CD4-positive, alpha-beta T cell treated with Interferon gamma for 1 hour (primary cell): ENCODE results near the gene DISC1.

ENCODE experiments used
- DNase-seq: peaks from one replicate; pipeline ENCODE4 v3.0.0-alpha.2; 2020

The DISC1 gene

GRCh38 chr1:231972111-231972445, 345.5 kb downstream of the DISC1 start:
- no peak for DNase-seq

GRCh38 chr1:231973830-231974229, 347.2 kb downstream of the DISC1 start:
- DNase-seq, result no peak

GRCh38 chr1:231976231-231976630, 349.6 kb downstream of the DISC1 start:
- no peak for DNase-seq

GRCh38 chr1:231981675-231982074, 355.1 kb downstream of the DISC1 start:
- no peak for DNase-seq

GRCh38 chr1:231982871-231983587, 356.4 kb downstream of the DISC1 start:
- DNase-seq, result no peak

GRCh38 chr1:231983588-231984193, 357.1 kb downstream of the DISC1 start:
- no peak for DNase-seq

GRCh38 chr1:231985296-231986023, 358.9 kb downstream of the DISC1 start:
- no peak for DNase-seq

- no peak for DNase-seq
These were observed 360.2 kb downstream of the DISC1 start for GRCh38 chr1:231986631-231987336.

GRCh38 chr1:231990388-231990787, 363.8 kb downstream of the DISC1 start:
- DNase-seq, result no peak

GRCh38 chr1:231991231-231991630, 364.6 kb downstream of the DISC1 start:
- DNase-seq, result no peak

- DNase-seq, result no peak
These were observed 367.4 kb downstream of the DISC1 start for GRCh38 chr1:231993968-231994455.

- no peak for DNase-seq
These were observed 372.2 kb downstream of the DISC1 start for GRCh38 chr1:231998791-231999190.

GRCh38 chr1:232005300-232005699, 378.7 kb downstream of the DISC1 start:
- DNase-seq, result no peak

- DNase-seq, result no peak
These were observed 383.2 kb downstream of the DISC1 start for GRCh38 chr1:232009741-232010140.

GRCh38 chr1:232011961-232012360, 385.4 kb downstream of the DISC1 start:
- DNase-seq, result no peak

GRCh38 chr1:232012773-232013386, 386.3 kb downstream of the DISC1 start:
- no peak for DNase-seq

GRCh38 chr1:232014941-232015340, 388.4 kb downstream of the DISC1 start:
- no peak for DNase-seq

GRCh38 chr1:232016616-232017015, 390.0 kb downstream of the DISC1 start:
- no peak for DNase-seq

- DNase-seq, result no peak
These were observed 390.5 kb downstream of the DISC1 start for GRCh38 chr1:232017057-232017456.

- no peak for DNase-seq
These were observed 391.2 kb downstream of the DISC1 start for GRCh38 chr1:232017759-232018158.

GRCh38 chr1:232018231-232019025, 391.8 kb downstream of the DISC1 start:
- DNase-seq, result no peak

- DNase-seq, result no peak
These were observed 392.4 kb downstream of the DISC1 start for GRCh38 chr1:232019026-232019340.
